OCI-LY1 (cell line): Measurements from ENCODE around the gene EMC10.

Source experiments
- EZH2 ChIP-seq: fragments of 200-600 bp; sonication (generic), shearing (Covaris generic); IDR thresholded peaks from 2 replicates; pipeline ENCODE4 v1.8.0; 2017; ENCODE audit warnings: borderline replicate concordance, mixed run types, mild to moderate bottlenecking, antibody characterized with exemption, low read length, moderate library complexity, mixed read lengths
- TF ChIP-seq, protein P1 (sequence below): fragments of 200-600 bp; sonication (generic), shearing (Covaris generic); IDR thresholded peaks from 2 replicates; pipeline ENCODE4 v1.5.1; 2017; ENCODE audit warnings: mild to moderate bottlenecking, antibody characterized with exemption, low read length, moderate library complexity, mixed read lengths

DNA sequence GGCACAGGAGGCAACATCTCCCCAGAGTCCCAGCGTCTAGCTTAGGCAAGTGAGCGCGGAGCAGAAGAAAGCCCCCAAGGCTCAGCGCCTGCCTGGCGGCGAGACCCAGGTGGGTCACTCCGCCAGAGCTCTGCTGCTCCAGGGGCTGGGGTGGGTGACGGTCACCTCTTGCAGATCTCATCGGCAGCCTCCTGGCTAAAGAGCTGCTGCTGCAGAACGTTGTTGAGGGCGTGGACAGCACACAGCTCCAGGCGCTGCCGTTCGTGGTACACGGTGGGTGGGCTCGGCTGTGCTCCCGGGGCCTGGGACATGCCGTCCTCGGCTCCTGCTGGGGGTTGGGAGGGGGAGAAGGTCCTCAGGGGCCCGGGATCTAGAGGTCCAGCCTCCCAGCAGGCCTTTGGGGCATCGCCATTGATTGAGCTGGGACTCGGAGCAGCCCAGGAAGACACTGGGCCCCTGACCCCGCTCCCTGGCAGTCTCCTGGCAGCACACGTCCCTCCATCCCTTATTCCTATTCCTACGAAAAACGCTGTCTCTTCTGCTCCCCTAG is 33.9 kb downstream of the EMC10 start:
- TF ChIP-seq, protein P1, sequence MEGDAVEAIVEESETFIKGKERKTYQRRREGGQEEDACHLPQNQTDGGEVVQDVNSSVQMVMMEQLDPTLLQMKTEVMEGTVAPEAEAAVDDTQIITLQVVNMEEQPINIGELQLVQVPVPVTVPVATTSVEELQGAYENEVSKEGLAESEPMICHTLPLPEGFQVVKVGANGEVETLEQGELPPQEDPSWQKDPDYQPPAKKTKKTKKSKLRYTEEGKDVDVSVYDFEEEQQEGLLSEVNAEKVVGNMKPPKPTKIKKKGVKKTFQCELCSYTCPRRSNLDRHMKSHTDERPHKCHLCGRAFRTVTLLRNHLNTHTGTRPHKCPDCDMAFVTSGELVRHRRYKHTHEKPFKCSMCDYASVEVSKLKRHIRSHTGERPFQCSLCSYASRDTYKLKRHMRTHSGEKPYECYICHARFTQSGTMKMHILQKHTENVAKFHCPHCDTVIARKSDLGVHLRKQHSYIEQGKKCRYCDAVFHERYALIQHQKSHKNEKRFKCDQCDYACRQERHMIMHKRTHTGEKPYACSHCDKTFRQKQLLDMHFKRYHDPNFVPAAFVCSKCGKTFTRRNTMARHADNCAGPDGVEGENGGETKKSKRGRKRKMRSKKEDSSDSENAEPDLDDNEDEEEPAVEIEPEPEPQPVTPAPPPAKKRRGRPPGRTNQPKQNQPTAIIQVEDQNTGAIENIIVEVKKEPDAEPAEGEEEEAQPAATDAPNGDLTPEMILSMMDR = no peak
- TF ChIP-seq EZH2 = no peak
